Measurements from ENCODE around the gene VAMP5. TPM values are rescaled to one million over a fixed set of nuclear protein-coding genes. Genes with fewer than 3 reads are reported as not detected.

VAMP5 gene
- total and polyA plus RNA-seq, 9 of the 15 experiments (the other 6 are each of a cell fraction or from before 2014, with no cell fraction given), result 0.54 to 1.9 (median 1.5) TPM; not detected in 2

DNA sequence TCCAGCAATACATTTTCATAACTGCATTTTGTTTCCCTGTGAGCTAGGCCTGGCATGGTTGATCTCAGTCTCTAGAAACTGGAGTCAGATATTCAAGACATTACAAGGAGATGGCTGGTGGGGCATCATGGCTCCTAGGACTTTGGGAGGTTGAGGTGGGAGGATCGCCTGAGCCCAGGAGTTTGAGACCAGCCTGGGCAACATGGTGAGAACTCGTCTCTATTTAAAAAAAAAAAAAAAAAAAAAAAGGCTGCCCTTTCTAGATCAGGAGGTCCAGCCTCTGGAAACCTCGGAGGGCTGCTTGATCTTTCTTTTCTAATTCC, 7.2 kb upstream of the VAMP5 start:
- Histone ChIP-seq H4K20me1 (replicated peaks; ENCODE audit: control insufficient read depth, insufficient read depth, low read length) (no peaks in the 10 kb centered on the region), H3K36me3 (ENCODE audit: control insufficient read depth, insufficient read depth, low read length) (peaks cover 17% of the 10 kb centered on the region; the same call in 2 of the 3 replicates), H3K27me3 (ENCODE audit: control insufficient read depth in 2 of 2, insufficient read depth in 2 of 2, low read length in 2 of 2) (no peaks in the 10 kb centered on the region), H3K79me2 (ENCODE audit: control insufficient read depth, insufficient read depth, low read length) (peaks cover 30% of the 10 kb centered on the region), H2AFZ (ENCODE audit: low read depth, low read length) (peak overlapping the region; percentile 90), H3K9ac (ENCODE audit: insufficient read depth in 1 of 2, low read depth in 2 of 2, low read length in 2 of 2) (peak overlapping the region in 1 of 2 experiments; percentile 77; a peak in 3 of 4 replicates), H3K9me1 (ENCODE audit: control insufficient read depth, insufficient read depth, low read length) (no peaks in the 10 kb centered on the region), H3K4me3 (peak overlapping the region; percentile 48; the same call in 1 of the 2 replicates), H3K27ac (ENCODE audit: extremely low read depth, low read depth, low read length) (peak overlapping the region; percentile 81; the same call in 2 of the 3 replicates), H3K4me1 (replicated peaks in 1 of 2; ENCODE audit: control insufficient read depth in 2 of 2, insufficient read depth in 2 of 2, low read length in 2 of 2) (peaks cover 19 to 30% of the 10 kb centered on the region in 2 experiments), H3K9me3 (replicated peaks; ENCODE audit: control insufficient read depth, insufficient read depth, low read depth, low read length) (no peaks in the 10 kb centered on the region), H3K4me2 (ENCODE audit: insufficient read depth, low read length) (peak overlapping the region; percentile 87)
- TF ChIP-seq ZKSCAN8 (CRISPR knock-in tag; IDR thresholded peaks at IDR 0.05), result 0 out of 2 replicates have a peak, but pooled peaks have one; percentile 8
- TF ChIP-seq HNRNPL (IDR thresholded peaks at IDR 0.05; ENCODE audit: low read depth, low read length), result no peak
- no peak for TF ChIP-seq ATF7 (IDR thresholded peaks at IDR 0.05)
- TF ChIP-seq, protein P1, sequence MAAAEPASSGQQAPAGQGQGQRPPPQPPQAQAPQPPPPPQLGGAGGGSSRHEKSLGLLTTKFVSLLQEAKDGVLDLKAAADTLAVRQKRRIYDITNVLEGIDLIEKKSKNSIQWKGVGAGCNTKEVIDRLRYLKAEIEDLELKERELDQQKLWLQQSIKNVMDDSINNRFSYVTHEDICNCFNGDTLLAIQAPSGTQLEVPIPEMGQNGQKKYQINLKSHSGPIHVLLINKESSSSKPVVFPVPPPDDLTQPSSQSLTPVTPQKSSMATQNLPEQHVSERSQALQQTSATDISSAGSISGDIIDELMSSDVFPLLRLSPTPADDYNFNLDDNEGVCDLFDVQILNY (CRISPR knock-in tag; IDR thresholded peaks at IDR 0.05), result no peak
- no peak for TF ChIP-seq CBX5 (IDR thresholded peaks at IDR 0.05; ENCODE audit: borderline replicate concordance, low read depth)
- no peak for TF ChIP-seq ZNF57 (CRISPR knock-in tag; IDR thresholded peaks at IDR 0.05)
- TF ChIP-seq ARNT (IDR thresholded peaks at IDR 0.05), result no peak
- no peak for TF ChIP-seq POLR3A (IDR thresholded peaks at IDR 0.05; ENCODE audit: borderline replicate concordance, extremely low read depth, insufficient read depth, insufficient read length)
- no peak for TF ChIP-seq ZNF224 (CRISPR knock-in tag; IDR thresholded peaks at IDR 0.05)
- 0 out of 2 replicates have a peak, but pooled peaks have one; percentile 31 for TF ChIP-seq ZNF384 (IDR thresholded peaks at IDR 0.05; ENCODE audit: low read depth, low read length)
- TF ChIP-seq HDGF (IDR thresholded peaks at IDR 0.05), result no peak
- no peak for TF ChIP-seq NELFE (IDR thresholded peaks at IDR 0.05; ENCODE audit: insufficient read depth, insufficient read length)
- TF ChIP-seq HMG20A (CRISPR knock-in tag; conservative IDR thresholded peaks at IDR 0.05), result no peak
- no peak for TF ChIP-seq JUN (IDR thresholded peaks at IDR 0.05; ENCODE audit: borderline replicate concordance, low read depth, low read length)
- TF ChIP-seq JUN (CRISPR knock-in tag; IDR thresholded peaks at IDR 0.05; ENCODE audit: borderline replicate concordance), result no peak
- in situ Hi-C loops (cut with MboI) (no loop called here), intact Hi-C loops (cut with micrococcal nuclease) (loop anchor here (5.0 kb wide), 1 partner anchor 35 kb away; the partner anchor contains the start of gene C2orf68)
- no TSS peak for BruUV-seq (replicated peaks)
- no peak for FAIRE-seq
- ChIA-PET POLR2A (interaction anchor here (0.6 to 3.8 kb wide), 13 partner anchors 7 to 177 kb away, joined by 3 to 23 read pairs (median 4); partner anchors contain the start of genes GGCX, RNF181 and SH2D6), CTCF (ENCODE audit: low intra/inter-chr PET ratio) (interaction anchor here (0.6 kb wide), 1 partner anchor 11 kb away, joined by 4 read pairs; no protein-coding TSS in a partner anchor)
- WGBS (ENCODE audit: insufficient coverage, low coverage, missing lambda C conversion rate), result 20% methylated on average over 3 of the region's 3 CpGs
- DNase-seq (ENCODE audit: extremely low read depth in 1 of 4, low spot score in 3 of 4), result no peak
- ATAC-seq, result no peak

Data from K562 (cell line).